ENCODE data around the gene LRRN2.

- TF ChIP-seq CTCF (IDR thresholded peaks at IDR 0.05): no peak
- no peak for TF ChIP-seq POLR2AphosphoS5 (IDR thresholded peaks at IDR 0.05; ENCODE audit: low read depth, low read length)
- no peak for TF ChIP-seq REST (IDR thresholded peaks at IDR 0.05; ENCODE audit: insufficient read depth in 1 of 2, low read depth in 2 of 2, low read length in 1 of 2)
Measured at GRCh38 chr1:204728045-204728444, 42.5 kb upstream of the LRRN2 start.
